ENCODE data around the gene C1orf210.

The C1orf210 gene

DNA sequence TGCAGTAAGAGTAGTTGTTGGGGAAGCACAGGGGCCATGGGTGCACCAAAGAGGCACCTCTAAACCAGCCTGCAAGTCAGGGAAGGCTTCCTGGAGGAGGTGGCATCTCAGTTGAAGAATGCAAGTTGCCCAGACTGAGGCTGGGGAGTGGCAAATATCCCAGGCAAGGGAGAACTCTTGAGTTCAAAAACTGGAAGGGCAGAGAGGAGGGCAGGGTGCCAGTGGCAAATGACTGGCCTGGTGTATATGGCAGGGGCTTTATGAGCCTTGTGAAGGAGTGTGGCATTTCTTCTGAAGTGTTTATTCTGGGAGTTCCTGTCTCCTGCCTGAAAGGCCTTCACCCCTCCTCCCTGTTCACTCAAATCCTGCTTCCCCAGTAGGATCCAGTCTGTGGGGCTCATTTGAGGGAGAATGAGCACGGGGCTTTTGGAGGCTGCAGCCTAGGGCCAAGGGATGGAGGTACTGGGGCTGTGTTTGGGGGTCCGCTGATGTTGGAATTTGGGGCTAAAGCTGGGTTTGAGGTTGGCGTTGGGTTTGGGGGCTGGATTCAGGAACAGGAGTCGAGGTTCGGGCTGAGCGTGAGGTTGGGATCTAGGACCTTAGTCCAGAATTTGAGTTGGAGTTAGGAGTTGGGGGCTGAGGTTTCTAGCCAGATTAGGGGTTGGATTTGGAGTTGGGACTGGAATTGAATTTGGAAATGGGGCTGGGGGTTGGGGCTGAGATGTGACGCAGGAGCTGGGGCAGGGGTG lies 15.6 kb downstream of the C1orf210 start, which contains the start of gene TMEM125:
TSS of gene TMEM125 (plus strand) at position 357 of the 749 bp plus-strand sequence. CDS start 2,740 bp downstream, outside the sequence.
- TF ChIP-seq, protein P1, sequence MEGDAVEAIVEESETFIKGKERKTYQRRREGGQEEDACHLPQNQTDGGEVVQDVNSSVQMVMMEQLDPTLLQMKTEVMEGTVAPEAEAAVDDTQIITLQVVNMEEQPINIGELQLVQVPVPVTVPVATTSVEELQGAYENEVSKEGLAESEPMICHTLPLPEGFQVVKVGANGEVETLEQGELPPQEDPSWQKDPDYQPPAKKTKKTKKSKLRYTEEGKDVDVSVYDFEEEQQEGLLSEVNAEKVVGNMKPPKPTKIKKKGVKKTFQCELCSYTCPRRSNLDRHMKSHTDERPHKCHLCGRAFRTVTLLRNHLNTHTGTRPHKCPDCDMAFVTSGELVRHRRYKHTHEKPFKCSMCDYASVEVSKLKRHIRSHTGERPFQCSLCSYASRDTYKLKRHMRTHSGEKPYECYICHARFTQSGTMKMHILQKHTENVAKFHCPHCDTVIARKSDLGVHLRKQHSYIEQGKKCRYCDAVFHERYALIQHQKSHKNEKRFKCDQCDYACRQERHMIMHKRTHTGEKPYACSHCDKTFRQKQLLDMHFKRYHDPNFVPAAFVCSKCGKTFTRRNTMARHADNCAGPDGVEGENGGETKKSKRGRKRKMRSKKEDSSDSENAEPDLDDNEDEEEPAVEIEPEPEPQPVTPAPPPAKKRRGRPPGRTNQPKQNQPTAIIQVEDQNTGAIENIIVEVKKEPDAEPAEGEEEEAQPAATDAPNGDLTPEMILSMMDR (IDR thresholded peaks at IDR 0.05): no peak

DNA sequence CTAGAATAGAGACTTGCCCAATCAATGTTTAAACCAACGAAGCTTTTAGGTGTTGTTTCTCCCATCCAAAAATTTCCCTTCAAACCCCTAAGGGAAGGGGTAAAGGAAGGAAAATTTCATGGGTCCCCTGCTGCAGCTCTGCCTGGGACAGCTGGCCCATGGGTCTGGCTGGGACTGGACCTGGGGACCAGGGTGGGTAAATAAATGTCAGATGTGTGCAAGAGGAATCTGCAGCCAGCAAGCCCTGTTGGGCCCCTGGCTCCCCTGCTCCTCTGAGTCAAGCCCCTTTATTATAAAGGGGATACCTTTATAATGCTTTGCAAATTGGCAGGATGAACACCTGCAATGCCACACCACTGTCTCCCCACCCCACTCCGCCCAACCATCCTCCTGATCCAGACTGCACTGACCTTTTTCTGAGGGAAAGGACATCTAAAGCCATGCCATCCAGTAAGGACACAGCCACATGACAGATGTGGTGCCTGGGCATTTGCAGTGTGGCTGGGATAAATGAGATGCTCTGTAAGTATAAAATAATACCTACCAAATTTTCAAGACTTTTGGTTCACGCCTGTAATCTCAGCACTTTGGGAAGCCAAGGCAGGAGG lies 17.5 kb downstream of the C1orf210 start:
- TF ChIP-seq, protein P1 (IDR thresholded peaks at IDR 0.05): no peak

DNA sequence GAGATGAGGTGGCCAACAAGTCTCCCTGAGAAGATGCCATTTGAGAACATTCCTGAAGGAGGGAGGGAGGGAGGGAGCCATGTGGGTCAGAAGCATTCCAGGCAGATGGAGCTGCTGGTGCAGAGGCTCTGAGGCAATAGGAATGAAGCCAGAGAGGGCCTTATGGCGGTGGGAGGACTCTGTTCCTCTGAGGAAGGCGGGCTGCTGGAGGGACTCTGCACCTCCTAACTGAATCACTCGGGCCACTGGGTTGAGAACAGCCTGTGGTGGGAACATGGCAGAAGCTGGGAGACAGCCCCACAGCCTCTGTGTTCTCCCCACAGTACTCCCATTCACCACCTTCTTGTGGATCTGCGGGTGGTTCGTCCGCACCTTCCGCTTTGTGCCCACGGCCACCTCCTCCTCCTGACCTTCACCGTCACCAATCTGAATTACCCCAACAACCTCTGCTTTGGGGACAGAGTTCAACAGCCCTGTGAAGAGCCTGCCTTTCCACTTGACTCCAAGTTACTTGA lies 18.0 kb downstream of the C1orf210 start:
- TF ChIP-seq, protein P1 (IDR thresholded peaks at IDR 0.05): no peak

- TF ChIP-seq, protein P1 (IDR thresholded peaks at IDR 0.05): no peak
Observed at GRCh38 chr1:43266881-43267280, 18.5 kb downstream of the C1orf210 start.

- TF ChIP-seq, protein P1 (IDR thresholded peaks at IDR 0.05): no peak
Observed at GRCh38 chr1:43265431-43265830, 19.9 kb downstream of the C1orf210 start.

DNA sequence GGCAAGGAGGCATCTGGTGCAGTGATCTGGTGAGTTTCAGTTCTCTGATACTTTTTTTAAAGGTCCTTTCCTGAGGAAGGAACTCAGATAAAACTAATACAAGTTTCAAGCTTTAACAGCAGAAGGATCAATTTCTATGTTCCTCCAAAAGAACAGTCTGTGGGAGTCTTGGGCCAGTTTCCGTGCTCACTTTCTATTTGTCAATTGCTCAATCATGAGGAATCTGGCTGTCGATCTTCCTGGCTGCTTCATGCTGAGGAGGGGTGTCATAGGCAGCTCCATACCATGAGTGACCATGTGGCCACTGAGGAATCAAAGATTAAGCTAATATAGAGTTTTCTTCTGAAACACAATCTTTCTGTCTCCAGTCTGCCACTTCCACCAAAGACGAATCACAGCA lies 27.0 kb downstream of the C1orf210 start:
- TF ChIP-seq, protein P1 (IDR thresholded peaks at IDR 0.05): no peak

DNA sequence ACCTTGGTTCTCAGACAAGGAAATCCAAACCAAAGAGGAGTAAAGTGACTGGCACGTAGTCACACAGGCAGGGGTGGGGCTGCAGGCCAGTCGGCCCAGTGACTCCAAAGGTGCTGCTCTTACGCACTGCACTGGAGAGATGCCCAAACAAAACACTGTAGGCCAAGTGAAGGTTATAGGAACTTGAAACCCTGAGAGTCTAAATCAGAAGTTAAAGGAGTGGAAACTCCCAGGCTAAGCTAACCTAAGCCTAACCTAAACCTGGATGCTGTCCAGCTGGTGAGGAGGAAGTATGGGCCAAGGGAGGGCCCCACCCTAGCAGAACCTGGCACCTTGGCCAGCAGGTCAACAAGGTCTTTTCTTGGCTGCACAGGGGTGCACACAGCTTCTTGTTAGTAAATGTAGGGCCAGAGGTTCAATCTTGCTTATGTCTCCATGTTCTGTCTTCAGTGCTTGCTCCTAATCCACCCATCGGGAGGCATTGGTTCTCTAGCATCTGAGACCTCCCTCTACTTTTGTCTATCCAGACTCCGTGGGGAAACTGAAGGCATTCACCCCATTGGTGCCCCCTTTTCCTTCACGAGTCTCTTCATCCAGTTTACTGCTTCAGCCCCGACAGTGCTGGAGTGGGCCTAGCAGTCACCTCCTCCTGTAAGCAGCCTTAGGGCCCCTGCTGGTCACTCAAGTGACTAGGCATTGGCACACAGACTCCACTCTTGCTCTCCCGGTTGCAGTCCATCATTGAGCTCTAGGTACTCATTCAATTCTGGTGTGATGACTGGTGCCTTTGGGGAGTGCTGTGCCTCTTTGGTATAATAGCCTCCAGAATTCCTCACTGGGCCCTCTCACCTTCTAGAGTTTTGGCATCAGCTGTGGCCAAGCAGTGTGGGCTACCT lies 28.5 kb downstream of the C1orf210 start:
- TF ChIP-seq, protein P1 (IDR thresholded peaks at IDR 0.05): no peak
